Omental fat pad (tissue), 4 donors: Measurements from ENCODE around the gene YJEFN3. TPM values are rescaled to one million over a fixed set of nuclear protein-coding genes. Genes with fewer than 3 reads are reported as not detected.

Experiments
- ATAC-seq: fragments of 150-250 bp; one replicate; pipeline ENCODE4 v1.9.1; 2016; ENCODE audit warnings: mild to moderate bottlenecking, moderate library complexity; ENCODE audit not compliant: low FRiP score
- DNase-seq: peaks from one replicate; pipeline ENCODE4 v3.0.0-alpha.2; 2019; ENCODE audit warnings: low spot score
- CTCF ChIP-seq, 3 donors: fragments of 450-650 bp; IDR thresholded peaks; one replicate each; pipeline ENCODE4 v1.5.1; 2016 to 2017; ENCODE audit warnings: antibody characterized with exemption in 3 of 3, mild to moderate bottlenecking in 3 of 3, moderate library complexity in 2 of 3
- total RNA-seq, 4 donors: library from RNA; depleted of rRNA; stranded (reverse); fragments of >200 nt; gene quantifications; one replicate each; pipeline ENCODE4 v1.1.0, GENCODE V29; 2016

Gene YJEFN3
- total RNA-seq, 4 donors from 2014 or later = 0.75 to 1.1 (median 0.90) TPM

GRCh38 chr19:19581391-19581790 is 52.7 kb downstream of the YJEFN3 start:
- DNase-seq (no peak), ATAC-seq (no peak)
- TF ChIP-seq CTCF (IDR thresholded peaks at IDR 0.05) = no peak

GRCh38 chr19:19582471-19582870 is 53.8 kb downstream of the YJEFN3 start:
- no peak for TF ChIP-seq CTCF (IDR thresholded peaks at IDR 0.05)
- no peak for ATAC-seq
- DNase-seq = no peak

- ATAC-seq = no peak
- DNase-seq = no peak
- no peak for TF ChIP-seq CTCF (IDR thresholded peaks at IDR 0.05)
Observed at GRCh38 chr19:19584356-19584755, 55.6 kb downstream of the YJEFN3 start.

Other genes with a start within 250 kb of the YJEFN3 start
- 10 to 100 TPM; 22.8 to 31.2 (median 24.8) TPM for gene SUGP1, start 208.4 kb upstream of the YJEFN3 start, total RNA-seq
- gene MAU2, start 208.1 kb upstream of the YJEFN3 start, total RNA-seq = 10 to 100 TPM; 27.6 to 78.5 (median 44.3) TPM
- gene GATAD2A, start 123.2 kb upstream of the YJEFN3 start, total RNA-seq = 10 to 100 TPM; 25.9 to 80.3 (median 35.9) TPM
- gene TSSK6, start 13.4 kb upstream of the YJEFN3 start, total RNA-seq = 1 to 10 TPM in 2 of 4 donors, under 1 TPM in 1, not detected in 1; 0.75 to 3.6 (median 1.3) TPM
- gene NDUFA13, start 12.7 kb upstream of the YJEFN3 start, total RNA-seq = 10 to 100 TPM; 57.4 to 97.2 (median 63.9) TPM
- 1 to 10 TPM in 1 of 4 donors, under 1 TPM in 3; 0.28 to 2.2 (median 0.38) TPM for gene CILP2, start 9.4 kb downstream of the YJEFN3 start, total RNA-seq
- 10 to 100 TPM in 1 of 4 donors, 1 to 10 TPM in 3; 2.2 to 10.1 (median 3.5) TPM for gene PBX4, start 89.8 kb downstream of the YJEFN3 start, total RNA-seq
- 10 to 100 TPM in 1 of 4 donors, 1 to 10 TPM in 3; 6.5 to 26.0 (median 7.7) TPM for gene LPAR2, start 99.3 kb downstream of the YJEFN3 start, total RNA-seq
- 10 to 100 TPM in 3 of 4 donors, 1 to 10 TPM in 1; 7.7 to 47.3 (median 18.7) TPM for gene GMIP, start 114.7 kb downstream of the YJEFN3 start, total RNA-seq
- gene ATP13A1, start 134.8 kb downstream of the YJEFN3 start, total RNA-seq = 100 to 1,000 TPM; 100 to 255 (median 143) TPM
- gene ZNF101, start 139.9 kb downstream of the YJEFN3 start, total RNA-seq = 1 to 10 TPM; 3.0 to 9.1 (median 6.3) TPM
- gene ZNF14, start 204.2 kb downstream of the YJEFN3 start, total RNA-seq = 1 to 10 TPM; 5.0 to 8.5 (median 5.5) TPM